Tibial nerve (tissue), 4 donors: ENCODE results near the gene IPO4. TPM values are rescaled to one million over a fixed set of nuclear protein-coding genes. Genes with fewer than 3 reads are reported as not detected.
"Not testable (repeated sequence)": the region's sequence is repeated elsewhere in the genome, so short reads cannot be mapped to it uniquely, and the experiment has no call there.

Experiments used
- DNase-seq, 2 donors: peaks; one replicate each; pipeline ENCODE4 v3.0.0-alpha.2; 2019; ENCODE audit warnings: low spot score in 2 of 2
- H3K27ac ChIP-seq, 4 donors: fragments of 200-600 bp; sonication (generic) in 3 of 4; one replicate each; pipeline ENCODE4 v1.5.1; 2017 to 2019; ENCODE audit warnings: mild to moderate bottlenecking in 1 of 4
- H3K27me3 ChIP-seq, 2 donors: fragments of 200-600 bp; sonication (generic) in 1 of 2; one replicate each; pipeline versions ENCODE4 v1.5.1 to v1.6.0; 2017 to 2019
- H3K36me3 ChIP-seq, 3 donors: fragments of 200-600 bp; sonication (generic); one replicate each; pipeline ENCODE4 v1.5.1; 2018 to 2019
- H3K4me1 ChIP-seq, 4 donors: fragments of 200-600 bp; sonication (generic) in 3 of 4; one replicate each; pipeline ENCODE4 v1.5.1; 2017 to 2019
- H3K4me3 ChIP-seq, 4 donors: fragments of 200-600 bp; sonication (generic) in 3 of 4; one replicate each; pipeline ENCODE4 v1.5.1; 2017 to 2019; ENCODE audit warnings: mild to moderate bottlenecking in 1 of 4, moderate library complexity in 1 of 4
- H3K9me3 ChIP-seq, 4 donors: fragments of 200-600 bp; sonication (generic) in 3 of 4; one replicate each; pipeline ENCODE4 v1.5.1; 2017 to 2019
- CTCF ChIP-seq, 5 experiments: fragments of 200-600 bp in 3 of 5; fragments of 450-650 bp in 2 of 5; sonication (generic) in 3 of 5; IDR thresholded peaks; one replicate each; pipeline ENCODE4 v1.5.1; 2016 to 2019; ENCODE audit warnings: antibody characterized with exemption in 5 of 5, mild to moderate bottlenecking in 3 of 5, moderate library complexity in 2 of 5
- EP300 ChIP-seq, 2 donors: sonication (generic); formaldehyde crosslinking; IDR thresholded peaks; one replicate each; pipeline ENCODE4 v1.6.1; 2017; ENCODE audit warnings: antibody characterized with exemption in 2 of 2, mild to moderate bottlenecking in 1 of 2
- POLR2A ChIP-seq, 2 donors: fragments of 450-650 bp; IDR thresholded peaks; one replicate each; pipeline ENCODE4 v1.6.1; 2017; ENCODE audit warnings: antibody characterized with exemption in 2 of 2, mild to moderate bottlenecking in 2 of 2, moderate library complexity in 2 of 2
- WGBS, 2 donors: methylation state at CpG; one replicate each; pipeline ENCODE4 v1.1.5; 2018; 5-methylcytosine and 5-hydroxymethylcytosine counted together
- total RNA-seq, 4 donors: library from RNA; depleted of rRNA; stranded (reverse); fragments of >200 nt; gene quantifications; one replicate each; pipeline ENCODE4 v1.1.0, GENCODE V29; 2016

IPO4 gene
- total RNA-seq, 4 donors from 2014 or later = 19.4 to 88.5 (median 26.9) TPM

GRCh38 chr14:24224618-24225071 lies 36.0 kb upstream of the IPO4 start:
- DNase-seq = no peak
- no peak for TF ChIP-seq EP300 (IDR thresholded peaks at IDR 0.05)
- no peak for TF ChIP-seq CTCF (IDR thresholded peaks at IDR 0.05)
- TF ChIP-seq POLR2A (IDR thresholded peaks at IDR 0.05) = no peak
- peaks cover 0 to 15% (median 0%) of the 10 kb centered on the region in 3 donors for H3K36me3 ChIP-seq
- peaks cover 0 to 3% (median 0%) of the 10 kb centered on the region in 4 donors for H3K4me1 ChIP-seq
- no peak overlapping the region for H3K4me3 ChIP-seq
- 73 to 85% methylated on average over 7 of the region's 7 CpGs for WGBS, 2 donors
- H3K27me3 ChIP-seq = no peaks in the 10 kb centered on the region
- H3K27ac ChIP-seq = peak overlapping the region in 1 of 4 donors; percentile 13
- no peaks in the 10 kb centered on the region for H3K9me3 ChIP-seq

DNA sequence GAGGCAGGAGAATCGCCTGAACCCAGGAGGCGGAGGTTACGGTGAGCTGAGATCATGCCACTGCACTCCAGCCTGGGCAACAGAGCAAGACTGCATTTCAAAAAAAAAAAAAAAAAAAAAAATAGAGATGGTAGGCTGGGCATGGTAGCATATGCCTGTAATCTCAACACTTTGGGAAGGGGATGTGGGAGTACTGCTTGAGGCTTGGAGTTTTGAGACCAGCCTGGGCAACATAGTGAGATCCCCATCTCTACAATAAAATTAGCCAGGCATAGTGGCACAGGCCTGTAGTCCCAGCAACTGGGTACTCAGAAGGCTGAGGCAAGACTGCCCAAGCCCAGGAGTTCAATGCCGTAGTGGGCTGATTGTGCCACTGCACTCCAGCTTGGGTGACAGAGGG lies 34.4 kb upstream of the IPO4 start:
- not testable (repeated sequence) for H3K27ac ChIP-seq, H3K4me3 ChIP-seq, DNase-seq, H3K9me3 ChIP-seq, H3K4me1 ChIP-seq, H3K27me3 ChIP-seq
- peaks cover 0 to 12% (median 0%) of the 10 kb centered on the region in 3 donors for H3K36me3 ChIP-seq
- 93 to 96% methylated on average over 4 of the region's 4 CpGs for WGBS, 2 donors

DNA sequence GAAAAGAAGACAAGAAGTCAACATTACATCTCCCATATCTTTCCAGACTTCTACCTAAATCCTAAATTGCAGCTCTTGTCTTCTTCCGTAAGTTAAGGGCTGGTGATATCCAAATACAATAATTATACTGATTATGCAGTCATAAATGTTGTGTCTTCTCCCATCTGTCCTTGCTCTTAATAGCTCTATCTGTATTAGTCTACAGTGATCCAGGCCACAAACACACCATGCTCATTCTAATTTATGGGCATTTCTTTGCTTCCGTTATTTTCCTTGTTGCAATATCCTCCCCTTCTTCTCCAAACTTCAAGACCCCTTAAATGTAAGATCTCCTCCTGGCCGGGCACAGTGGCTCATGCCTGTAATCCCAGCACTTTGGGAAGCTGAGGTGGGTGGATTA lies 30.9 kb upstream of the IPO4 start:
- no peak overlapping the region for H3K4me3 ChIP-seq

GRCh38 chr14:24219080-24219479 lies 30.5 kb upstream of the IPO4 start:
- no peak overlapping the region for H3K4me3 ChIP-seq
- WGBS, 2 donors = 83 to 92% methylated on average over 4 of the region's 4 CpGs
- no peak for DNase-seq
- H3K9me3 ChIP-seq = no peaks in the 10 kb centered on the region
- H3K27me3 ChIP-seq = no peaks in the 10 kb centered on the region
- TF ChIP-seq EP300 (IDR thresholded peaks at IDR 0.05) (no peak), CTCF (IDR thresholded peaks at IDR 0.05) (no peak), POLR2A (IDR thresholded peaks at IDR 0.05) (no peak)
- H3K36me3 ChIP-seq = peaks cover 0 to 16% (median 0%) of the 10 kb centered on the region in 3 donors
- H3K27ac ChIP-seq = no peak overlapping the region
- H3K4me1 ChIP-seq = peaks cover 0 to 19% (median 10%) of the 10 kb centered on the region in 4 donors

More for the DNA sequence above, 30.9 kb upstream of the IPO4 start:
- no peak overlapping the region for H3K27ac ChIP-seq
- H3K4me1 ChIP-seq = peaks cover 0 to 15% (median 7%) of the 10 kb centered on the region in 4 donors
- H3K27me3 ChIP-seq = no peaks in the 10 kb centered on the region
- WGBS, 2 donors = 59% methylated on average over 3 of the region's 3 CpGs
- no peak for TF ChIP-seq POLR2A (IDR thresholded peaks at IDR 0.05)
- TF ChIP-seq CTCF (IDR thresholded peaks at IDR 0.05) = no peak
- TF ChIP-seq EP300 (IDR thresholded peaks at IDR 0.05) = no peak
- DNase-seq = no peak
- H3K36me3 ChIP-seq = peaks cover 0 to 16% (median 0%) of the 10 kb centered on the region in 3 donors
- H3K9me3 ChIP-seq = no peaks in the 10 kb centered on the region

DNA sequence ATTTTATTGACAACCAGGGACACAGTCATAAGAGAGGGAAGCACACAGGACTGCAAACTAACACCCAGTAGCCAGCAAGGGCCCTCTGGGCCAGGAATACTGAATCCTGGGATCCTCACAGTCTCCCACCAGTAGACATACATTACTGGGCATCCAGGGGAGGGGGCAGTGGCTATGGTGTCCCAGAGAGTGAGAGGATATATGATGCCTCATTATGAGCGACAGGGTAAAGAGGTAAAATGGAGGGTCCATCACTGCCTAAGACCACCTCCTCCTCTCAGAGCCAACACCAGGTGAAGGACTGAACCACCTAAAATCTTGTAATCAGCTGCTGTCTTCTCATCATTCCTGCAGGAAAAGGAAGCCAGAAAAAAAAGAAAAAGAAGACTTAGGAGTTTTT lies 28.3 kb upstream of the IPO4 start:
- WGBS, 2 donors = 85 to 86% methylated on average over 1 of the region's 1 CpG

GRCh38 chr14:24216345-24216699 lies 27.7 kb upstream of the IPO4 start:
- 88 to 90% methylated on average over 2 of the region's 2 CpGs for WGBS, 2 donors
- peak overlapping the region; percentile 83 to 98 (median 92) for H3K27ac ChIP-seq

More for the DNA sequence above, 28.3 kb upstream of the IPO4 start:
- not testable (repeated sequence) for H3K4me3 ChIP-seq, H3K27me3 ChIP-seq, H3K9me3 ChIP-seq, DNase-seq, H3K27ac ChIP-seq
- Histone ChIP-seq H3K36me3 (peaks cover 0 to 16% (median 0%) of the 10 kb centered on the region in 3 donors), H3K4me1 (peaks cover 0 to 36% (median 22%) of the 10 kb centered on the region in 4 donors)

More at GRCh38 chr14:24216345-24216699, 27.7 kb upstream of the IPO4 start:
- no peak for DNase-seq
- TF ChIP-seq CTCF (IDR thresholded peaks at IDR 0.05) = no peak
- no peak for TF ChIP-seq EP300 (IDR thresholded peaks at IDR 0.05)
- no peak for TF ChIP-seq POLR2A (IDR thresholded peaks at IDR 0.05)
- H3K9me3 ChIP-seq = no peaks in the 10 kb centered on the region
- peak overlapping the region in 3 of 4 donors; percentile 70 to 89 (median 85) for H3K4me3 ChIP-seq
- H3K4me1 ChIP-seq = peaks cover 0 to 41% (median 24%) of the 10 kb centered on the region in 4 donors
- no peaks in the 10 kb centered on the region for H3K27me3 ChIP-seq
- peaks cover 0 to 18% (median 0%) of the 10 kb centered on the region in 3 donors for H3K36me3 ChIP-seq
